Activated CD4-positive, alpha-beta T cell treated with anti-CD3 and anti-CD28 coated beads, Interleukin-2, Interleukin-6, amounts not matched to agents 100 ng/mL and 50 ng/mL, durations not matched to agents 16 hours and 8 hours (primary cell): ENCODE data around the gene CDHR5.
A peak's percentile ranks its signal among the peaks of the same experiment; 100 is the strongest.

Experiments used
- DNase-seq: peaks from one replicate; pipeline ENCODE4 v3.0.0-alpha.2; 2020

The CDHR5 gene

DNA sequence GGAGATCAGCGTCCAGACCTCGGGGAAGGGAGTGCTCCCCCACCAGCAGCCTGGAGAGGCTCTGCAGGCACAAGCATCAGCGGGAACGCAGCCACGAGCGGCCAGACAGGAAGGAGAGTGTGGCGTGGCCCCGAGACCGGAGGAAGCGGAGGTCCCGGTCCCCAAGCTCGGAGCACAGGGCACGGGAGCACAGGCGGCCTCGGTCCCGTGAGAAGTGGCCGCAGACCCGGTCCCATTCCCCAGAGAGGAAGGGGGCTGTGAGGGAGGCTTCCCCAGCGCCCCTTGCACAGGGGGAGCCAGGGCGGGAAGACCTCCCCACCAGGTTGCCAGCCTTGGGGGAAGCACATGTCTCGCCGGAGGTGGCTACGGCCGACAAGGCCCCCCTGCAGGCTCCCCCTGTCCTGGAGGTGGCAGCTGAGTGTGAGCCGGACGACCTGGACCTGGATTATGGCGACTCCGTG, 15.9 kb downstream of the CDHR5 start:
- no peak for DNase-seq

GRCh38 chr11:607971-608659, 16.6 kb downstream of the CDHR5 start:
- no peak for DNase-seq

GRCh38 chr11:607020-607780, 17.6 kb downstream of the CDHR5 start:
- no peak for DNase-seq

DNA sequence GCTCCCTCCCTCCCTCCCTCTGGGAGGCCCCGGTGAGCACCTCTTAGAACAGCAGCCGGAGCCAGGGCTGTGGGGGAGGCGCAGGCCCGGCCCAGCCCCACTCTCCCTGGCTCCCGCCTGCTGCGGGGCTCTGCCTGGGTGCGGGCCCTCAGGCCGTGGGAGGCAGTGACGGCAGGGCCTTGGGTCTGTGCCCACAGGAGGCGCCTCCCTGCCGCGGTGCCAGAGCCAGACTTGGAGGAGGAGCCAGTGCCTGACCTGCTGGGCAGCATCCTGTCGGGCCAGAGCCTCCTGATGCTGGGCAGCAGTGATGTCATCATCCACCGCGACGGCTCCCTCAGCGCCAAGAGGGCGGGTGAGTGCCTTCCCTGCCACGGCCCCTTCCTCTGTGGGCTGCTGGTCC, 18.5 kb downstream of the CDHR5 start:
- no peak for DNase-seq

- DNase-seq: no peak
These were observed 19.2 kb downstream of the CDHR5 start for GRCh38 chr11:605286-606129.

GRCh38 chr11:603154-603553, 21.6 kb downstream of the CDHR5 start:
- no peak for DNase-seq

DNA sequence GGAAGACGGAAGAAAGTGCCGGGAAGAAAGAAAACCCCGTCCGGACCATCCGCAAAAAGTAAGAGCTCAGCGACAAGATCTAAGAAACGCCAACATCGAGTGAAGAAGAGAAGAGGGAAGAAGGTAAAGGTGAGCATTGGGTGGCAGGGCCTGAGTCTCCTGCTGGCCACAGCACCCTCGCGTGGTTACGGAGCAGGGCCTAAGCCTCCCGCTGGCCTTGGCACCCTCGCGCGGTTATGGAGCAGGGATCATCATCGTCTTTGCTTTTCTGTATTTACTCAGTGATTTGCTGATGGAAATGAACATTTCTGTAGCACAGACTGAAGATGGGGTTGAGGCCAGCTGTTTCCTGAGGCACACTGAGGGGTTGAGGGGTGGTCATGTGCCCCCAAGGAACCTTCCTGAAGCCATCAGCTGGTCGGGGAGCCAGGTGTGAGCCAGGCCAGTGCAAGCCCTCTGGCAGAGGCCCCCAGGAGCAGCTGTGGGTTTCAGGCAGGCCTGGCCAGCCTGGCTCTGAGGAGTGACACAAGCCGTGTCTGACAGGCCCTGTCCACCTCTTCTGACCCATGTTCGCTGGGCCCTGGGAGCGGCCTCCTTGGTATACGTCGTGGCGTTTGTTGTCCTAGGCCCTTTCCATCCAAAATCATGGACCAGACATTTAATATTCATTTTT, 23.0 kb downstream of the CDHR5 start:
- no peak for DNase-seq

DNA sequence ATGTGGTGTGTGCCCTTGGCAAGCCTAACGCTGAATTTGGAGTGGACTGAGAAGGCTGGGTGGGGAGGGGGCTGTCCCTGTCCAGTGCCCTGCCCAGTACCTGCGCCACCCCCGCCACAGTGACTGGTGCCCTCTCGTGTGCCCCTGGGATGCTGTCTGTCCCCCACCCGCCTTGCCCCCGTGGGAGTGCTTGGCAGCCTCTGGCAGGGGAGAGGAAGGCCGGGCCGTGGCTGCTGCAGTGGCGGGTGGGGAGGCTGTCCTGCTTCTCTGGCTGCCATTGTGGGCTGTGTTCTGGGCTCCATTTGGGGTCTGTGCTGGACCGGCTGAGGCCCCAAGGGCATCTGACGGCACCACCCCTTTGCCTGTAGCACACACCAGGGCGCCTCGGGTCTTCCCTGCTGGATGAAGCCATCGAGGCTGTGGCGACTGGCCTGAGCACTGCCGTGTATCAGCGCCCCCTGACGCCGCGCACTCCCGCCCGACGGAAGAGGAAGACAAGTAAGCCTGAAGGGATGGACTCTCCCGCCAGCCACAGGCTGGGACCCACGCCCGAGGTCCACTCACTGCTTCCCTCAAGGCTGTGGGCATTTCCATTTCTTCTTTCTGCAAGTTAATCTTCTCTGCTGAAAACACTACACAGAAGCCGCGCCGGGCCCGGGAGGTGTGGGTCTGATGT, 26.6 kb downstream of the CDHR5 start:
- no peak for DNase-seq

DNA sequence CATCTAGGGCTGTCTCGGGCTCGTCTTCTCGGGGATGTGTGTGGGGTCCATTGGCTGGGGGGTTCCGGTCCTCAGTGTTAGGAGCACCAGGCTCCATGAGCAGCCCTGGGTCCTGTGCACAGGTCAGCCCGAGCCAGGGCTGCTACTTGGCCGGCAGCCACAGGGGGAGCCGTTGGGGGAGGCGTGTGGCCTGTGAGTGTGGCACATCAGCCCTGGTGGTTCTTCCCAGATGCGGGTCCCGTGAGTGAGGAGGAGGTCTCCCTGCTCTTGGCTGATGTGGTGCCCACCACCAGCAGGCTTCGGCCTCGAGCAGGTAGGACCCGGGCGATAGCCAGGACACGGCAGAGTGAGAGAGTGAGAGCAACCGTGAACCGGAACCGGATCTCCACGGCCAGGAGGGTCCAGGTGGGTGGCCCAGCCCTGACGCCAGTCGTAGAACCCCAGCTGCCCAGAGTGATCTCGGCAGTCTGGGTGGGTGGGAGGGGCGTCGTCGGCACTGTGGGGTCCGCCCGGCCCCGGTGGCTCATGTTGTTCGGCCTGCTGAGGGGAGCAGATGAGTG, 27.5 kb downstream of the CDHR5 start:
- no peak for DNase-seq

DNA sequence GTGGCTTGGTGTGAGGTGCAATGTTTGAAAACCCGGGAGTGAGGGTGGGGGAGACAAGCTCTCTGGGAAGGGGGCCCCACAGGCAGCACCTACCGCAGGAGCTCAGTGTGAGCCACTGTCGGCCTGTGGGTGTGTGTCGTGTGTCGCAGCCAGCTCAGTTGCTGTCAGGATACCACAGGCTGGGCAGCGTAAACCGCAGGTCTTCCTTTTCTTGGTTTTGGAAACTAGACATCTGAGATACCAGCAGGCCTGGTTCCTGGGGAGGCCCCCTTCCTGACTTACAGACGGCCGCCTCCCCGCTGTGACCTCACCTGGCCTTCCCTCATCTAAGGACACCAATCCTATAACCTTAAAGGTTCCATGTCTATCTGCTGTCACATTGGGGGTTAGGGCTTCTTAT, 28.4 kb downstream of the CDHR5 start:
- peak; percentile 39 for DNase-seq

DNA sequence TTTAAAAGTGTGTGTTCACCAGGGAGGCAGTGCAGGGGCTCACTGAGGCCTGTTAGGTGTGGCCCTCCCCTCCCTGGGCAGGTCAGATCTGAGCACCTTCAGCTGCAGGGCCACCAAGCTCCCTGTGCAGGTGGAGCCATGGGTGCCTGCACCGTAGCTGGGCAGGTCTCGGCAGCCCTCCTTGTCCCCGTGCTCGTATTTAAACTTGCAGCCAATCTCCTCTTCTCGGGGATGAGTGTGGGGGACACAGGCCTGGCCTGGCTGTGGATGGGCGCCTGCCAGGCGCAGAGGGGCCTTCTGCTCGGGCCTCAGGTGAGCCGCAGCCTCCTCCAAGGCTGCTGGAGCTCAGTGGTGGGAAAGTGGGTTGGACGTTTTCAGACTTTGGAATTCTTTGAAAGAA, 29.4 kb downstream of the CDHR5 start:
- DNase-seq: no peak

- DNase-seq: no peak
These were observed 31.4 kb downstream of the CDHR5 start for GRCh38 chr11:593347-593746.

- DNase-seq: no peak
These were observed 31.8 kb downstream of the CDHR5 start for GRCh38 chr11:592918-593317.

DNA sequence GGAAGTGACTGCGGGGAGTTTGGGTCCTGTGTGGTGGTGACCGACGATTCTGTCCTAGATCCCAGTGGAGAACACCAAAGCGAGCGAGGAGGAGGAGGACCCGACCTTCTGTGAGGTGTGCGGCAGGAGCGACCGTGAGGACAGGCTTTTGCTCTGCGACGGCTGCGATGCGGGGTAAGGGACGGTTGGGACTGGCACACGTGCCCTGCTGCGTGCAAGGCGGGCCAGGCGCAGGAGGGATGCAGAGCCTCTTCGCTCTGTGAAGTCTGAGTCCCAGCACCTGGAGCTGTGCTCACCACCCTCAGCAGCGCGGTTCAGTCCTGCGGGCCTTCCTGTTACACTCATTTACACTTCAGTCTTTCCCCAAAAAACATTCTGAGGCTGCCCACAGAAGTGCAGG, 32.3 kb downstream of the CDHR5 start:
- no peak for DNase-seq

GRCh38 chr11:590997-591396, 33.8 kb downstream of the CDHR5 start:
- DNase-seq: no peak

GRCh38 chr11:589798-590197, 35.0 kb downstream of the CDHR5 start:
- no peak for DNase-seq

- peak; percentile 79 for DNase-seq
These were observed 36.8 kb downstream of the CDHR5 start for GRCh38 chr11:587978-588380.

DNA sequence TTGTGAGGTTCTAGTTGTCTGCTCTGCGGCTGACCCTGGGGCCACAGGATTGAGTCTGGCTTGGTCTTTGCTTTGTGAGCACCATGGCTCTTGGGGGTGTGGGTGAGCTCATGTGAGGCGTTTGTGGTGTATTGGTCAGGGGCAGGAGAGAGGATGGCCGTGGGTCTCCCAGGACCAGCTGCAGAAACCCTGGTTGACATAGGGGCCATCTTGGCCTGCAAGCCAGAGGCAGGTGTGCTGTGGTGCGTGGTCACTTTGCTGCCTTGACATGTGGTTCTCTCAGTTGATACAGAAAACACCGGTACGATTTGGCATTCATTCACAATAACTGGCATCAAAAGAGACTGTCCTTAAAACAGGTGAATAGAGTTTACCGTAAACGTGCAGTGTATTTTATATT, 37.2 kb downstream of the CDHR5 start:
- no peak for DNase-seq

- no peak for DNase-seq
These were observed 38.1 kb downstream of the CDHR5 start for GRCh38 chr11:586376-587316.

GRCh38 chr11:584287-584686, 40.5 kb downstream of the CDHR5 start:
- DNase-seq: no peak

- no peak for DNase-seq
These were observed 43.0 kb downstream of the CDHR5 start for GRCh38 chr11:581752-582151.
